Measurements from ENCODE around the gene OR10H4. TPM values are rescaled to one million over a fixed set of nuclear protein-coding genes. Genes with fewer than 3 reads are reported as not detected.

The OR10H4 gene
- total and polyA plus RNA-seq, 2 of the 13 experiments (the other 11 are each of a cell fraction or from before 2014, with no cell fraction given): not detected

DNA sequence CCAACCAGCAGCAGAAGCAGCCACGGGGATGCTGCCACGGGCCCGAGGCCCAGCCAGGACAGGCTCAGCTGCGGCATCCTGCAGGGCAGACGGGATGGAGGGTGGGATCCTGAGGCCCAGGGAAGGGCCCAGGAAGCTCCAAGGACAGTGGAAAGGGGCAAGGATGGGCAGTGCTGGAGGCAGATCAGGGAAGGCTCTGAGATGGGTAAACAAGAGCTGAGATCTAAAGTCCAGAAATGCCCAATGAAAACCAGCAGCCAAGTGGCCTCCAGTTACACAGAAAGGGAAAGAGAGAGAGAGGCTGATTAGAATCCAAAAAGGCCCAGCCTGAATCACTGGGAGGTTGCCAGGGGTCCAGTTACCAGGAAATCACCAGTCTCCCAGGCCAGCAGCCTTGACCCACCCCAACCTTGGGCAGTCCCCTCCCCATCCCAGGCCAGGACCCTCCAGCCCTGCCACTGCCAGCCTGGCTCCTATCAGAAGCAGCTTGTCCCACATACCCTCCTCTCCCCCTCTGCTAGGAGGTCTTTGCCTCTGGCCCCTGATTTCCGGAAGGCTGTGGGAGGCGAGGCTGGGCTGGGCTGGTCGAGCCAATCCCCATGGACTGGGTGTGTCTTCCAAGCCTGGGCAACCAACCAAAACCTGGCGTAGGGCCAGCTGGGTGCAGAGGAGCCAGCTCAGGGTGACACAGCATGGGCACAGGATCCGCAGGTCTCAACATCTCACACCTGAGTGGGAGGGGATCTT, 14.3 kb upstream of the OR10H4 start, which contains the start of gene CYP4F11 (continued):
- TF ChIP-seq, protein P1, sequence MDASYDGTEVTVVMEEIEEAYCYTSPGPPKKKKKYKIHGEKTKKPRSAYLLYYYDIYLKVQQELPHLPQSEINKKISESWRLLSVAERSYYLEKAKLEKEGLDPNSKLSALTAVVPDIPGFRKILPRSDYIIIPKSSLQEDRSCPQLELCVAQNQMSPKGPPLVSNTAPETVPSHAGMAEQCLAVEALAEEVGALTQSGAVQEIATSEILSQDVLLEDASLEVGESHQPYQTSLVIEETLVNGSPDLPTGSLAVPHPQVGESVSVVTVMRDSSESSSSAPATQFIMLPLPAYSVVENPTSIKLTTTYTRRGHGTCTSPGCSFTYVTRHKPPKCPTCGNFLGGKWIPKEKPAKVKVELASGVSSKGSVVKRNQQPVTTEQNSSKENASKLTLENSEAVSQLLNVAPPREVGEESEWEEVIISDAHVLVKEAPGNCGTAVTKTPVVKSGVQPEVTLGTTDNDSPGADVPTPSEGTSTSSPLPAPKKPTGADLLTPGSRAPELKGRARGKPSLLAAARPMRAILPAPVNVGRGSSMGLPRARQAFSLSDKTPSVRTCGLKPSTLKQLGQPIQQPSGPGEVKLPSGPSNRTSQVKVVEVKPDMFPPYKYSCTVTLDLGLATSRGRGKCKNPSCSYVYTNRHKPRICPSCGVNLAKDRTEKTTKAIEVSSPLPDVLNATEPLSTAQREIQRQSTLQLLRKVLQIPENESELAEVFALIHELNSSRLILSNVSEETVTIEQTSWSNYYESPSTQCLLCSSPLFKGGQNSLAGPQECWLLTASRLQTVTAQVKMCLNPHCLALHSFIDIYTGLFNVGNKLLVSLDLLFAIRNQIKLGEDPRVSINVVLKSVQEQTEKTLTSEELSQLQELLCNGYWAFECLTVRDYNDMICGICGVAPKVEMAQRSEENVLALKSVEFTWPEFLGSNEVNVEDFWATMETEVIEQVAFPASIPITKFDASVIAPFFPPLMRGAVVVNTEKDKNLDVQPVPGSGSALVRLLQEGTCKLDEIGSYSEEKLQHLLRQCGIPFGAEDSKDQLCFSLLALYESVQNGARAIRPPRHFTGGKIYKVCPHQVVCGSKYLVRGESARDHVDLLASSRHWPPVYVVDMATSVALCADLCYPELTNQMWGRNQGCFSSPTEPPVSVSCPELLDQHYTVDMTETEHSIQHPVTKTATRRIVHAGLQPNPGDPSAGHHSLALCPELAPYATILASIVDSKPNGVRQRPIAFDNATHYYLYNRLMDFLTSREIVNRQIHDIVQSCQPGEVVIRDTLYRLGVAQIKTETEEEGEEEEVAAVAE (CRISPR knock-in tag; IDR thresholded peaks at IDR 0.05; ENCODE audit: borderline replicate concordance): no peak
- no peak for TF ChIP-seq ZXDC (CRISPR knock-in tag; IDR thresholded peaks at IDR 0.05)
- TF ChIP-seq ZNF577 (CRISPR knock-in tag; IDR thresholded peaks at IDR 0.05; ENCODE audit: borderline replicate concordance, low read depth): no peak
- TF ChIP-seq NFKB2 (CRISPR knock-in tag; IDR thresholded peaks at IDR 0.05; ENCODE audit: borderline replicate concordance): no peak; the same call in 1 of the 2 replicates
- TF ChIP-seq, protein P2, sequence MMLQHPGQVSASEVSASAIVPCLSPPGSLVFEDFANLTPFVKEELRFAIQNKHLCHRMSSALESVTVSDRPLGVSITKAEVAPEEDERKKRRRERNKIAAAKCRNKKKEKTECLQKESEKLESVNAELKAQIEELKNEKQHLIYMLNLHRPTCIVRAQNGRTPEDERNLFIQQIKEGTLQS (CRISPR knock-in tag; IDR thresholded peaks at IDR 0.05): no peak
- TF ChIP-seq SRSF9 (IDR thresholded peaks at IDR 0.05; ENCODE audit: borderline replicate concordance, insufficient read depth, low read depth, low read length, poor library complexity, severe bottlenecking): no peak
- TF ChIP-seq E2F2 (CRISPR knock-in tag; IDR thresholded peaks at IDR 0.05; ENCODE audit: borderline replicate concordance): no peak
- TF ChIP-seq FOXM1 (CRISPR knock-in tag; IDR thresholded peaks at IDR 0.05): no peak
- no peak for TF ChIP-seq ZNF34 (CRISPR knock-in tag; IDR thresholded peaks at IDR 0.05; ENCODE audit: borderline replicate concordance)
- TF ChIP-seq SOX13 (IDR thresholded peaks at IDR 0.05): no peak
- no peak for TF ChIP-seq SOX13 (CRISPR knock-in tag; conservative IDR thresholded peaks at IDR 0.05 in 1 of 2, IDR thresholded peaks at IDR 0.05 in 1 of 2)
- no peak for TF ChIP-seq HOXA9 (CRISPR knock-in tag; IDR thresholded peaks at IDR 0.05; ENCODE audit: borderline replicate concordance)
- no peak for TF ChIP-seq ZNF839 (CRISPR knock-in tag; IDR thresholded peaks at IDR 0.05; ENCODE audit: borderline replicate concordance)
- TF ChIP-seq EP300 (IDR thresholded peaks at IDR 0.05; ENCODE audit: low read depth in 2 of 2, low read length in 2 of 2): peak in 1 of 2 experiments; percentile 30; a peak in 2 of 4 replicates
- no peak; the same call in 1 of the 2 replicates for TF ChIP-seq EP300 (CRISPR knock-in tag; IDR thresholded peaks at IDR 0.05; ENCODE audit: borderline replicate concordance)
- TF ChIP-seq MAX (IDR thresholded peaks at IDR 0.05): 0 out of 2 replicates have a peak, but pooled peaks have one; percentile 8

Data from HepG2 (cell line).